Activated T-helper 1 cell treated with anti-CD3 and anti-CD28 coated beads, Interleukin-2, amount 50 U/mL, for 16 hours (primary cell): ENCODE measurements around the gene TMEM179B.

ENCODE experiments used
- DNase-seq, 2 donors: peaks; one replicate each; pipeline ENCODE4 v3.0.0-alpha.2; 2020; ENCODE audit warnings: low read depth in 1 of 2, low spot score in 1 of 2

The TMEM179B gene

GRCh38 chr11:62832336-62833234, 45.4 kb downstream of the TMEM179B start, which contains the start of gene TEX54:
Gene TEX54 (minus strand): TSS chr11:62832841.
- no peak for DNase-seq

- DNase-seq = no peak
These were observed 48.1 kb downstream of the TMEM179B start for GRCh38 chr11:62835336-62835735.

GRCh38 chr11:62839050-62839945, 52.1 kb downstream of the TMEM179B start, which contains the start of gene WDR74:
Gene WDR74 (minus strand): TSS chr11:62839590. CDS start chr11:62839570, 20 bp downstream.
- DNase-seq = peak; percentile 84 to 88
